ENCODE data around the gene STH.

- TF ChIP-seq ZC3H10 (CRISPR knock-in tag; IDR thresholded peaks at IDR 0.05) (no peak), ESRRG (CRISPR knock-in tag; IDR thresholded peaks at IDR 0.05) (no peak), OSR1 (CRISPR knock-in tag; IDR thresholded peaks at IDR 0.05) (no peak), TOX (CRISPR knock-in tag; IDR thresholded peaks at IDR 0.05; ENCODE audit: borderline replicate concordance) (no peak), ISL1 (CRISPR knock-in tag; IDR thresholded peaks at IDR 0.05) (no peak), CREB5 (CRISPR knock-in tag; IDR thresholded peaks at IDR 0.05; ENCODE audit: low read depth) (no peak), PATZ1 (CRISPR knock-in tag; IDR thresholded peaks at IDR 0.05; ENCODE audit: borderline replicate concordance) (no peak), RARB (CRISPR knock-in tag; IDR thresholded peaks at IDR 0.05) (no peak), ZNF8 (CRISPR knock-in tag; IDR thresholded peaks at IDR 0.05) (no peak), PPARA (CRISPR knock-in tag; IDR thresholded peaks at IDR 0.05; ENCODE audit: borderline replicate concordance) (no peak), ARNTL (CRISPR knock-in tag; IDR thresholded peaks at IDR 0.05; ENCODE audit: borderline replicate concordance, low read depth) (no peak), ZNF70 (CRISPR knock-in tag; IDR thresholded peaks at IDR 0.05) (no peak), ZNF565 (CRISPR knock-in tag; conservative IDR thresholded peaks at IDR 0.05; ENCODE audit: low read depth) (no peak), GLIS3 (CRISPR knock-in tag; IDR thresholded peaks at IDR 0.05) (no peak)
These were observed 4.1 kb upstream of the STH start for GRCh38 chr17:45994987-45995386.
